GM18519 (cell line): ENCODE data around the gene PTPRM.
A peak's percentile ranks its signal among the peaks of the same experiment; 100 is the strongest.

ENCODE experiments used
- ATAC-seq: cut with Tn5 transposase; IDR thresholded peaks from one replicate; pipeline ENCODE4 v1.9.1; 2021; ENCODE audit warnings: mild to moderate bottlenecking, moderate library complexity; ENCODE audit not compliant: unreplicated experiment, low FRiP score

PTPRM gene

GRCh38 chr18:8389391-8390340 lies 822.5 kb downstream of the PTPRM start:
- peak; percentile 69 for ATAC-seq

GRCh38 chr18:8391068-8391467 lies 824.0 kb downstream of the PTPRM start:
- ATAC-seq, result no peak

GRCh38 chr18:8396254-8396653 lies 829.1 kb downstream of the PTPRM start:
- no peak for ATAC-seq

- no peak for ATAC-seq
These were observed 829.9 kb downstream of the PTPRM start for GRCh38 chr18:8397034-8397433.

DNA sequence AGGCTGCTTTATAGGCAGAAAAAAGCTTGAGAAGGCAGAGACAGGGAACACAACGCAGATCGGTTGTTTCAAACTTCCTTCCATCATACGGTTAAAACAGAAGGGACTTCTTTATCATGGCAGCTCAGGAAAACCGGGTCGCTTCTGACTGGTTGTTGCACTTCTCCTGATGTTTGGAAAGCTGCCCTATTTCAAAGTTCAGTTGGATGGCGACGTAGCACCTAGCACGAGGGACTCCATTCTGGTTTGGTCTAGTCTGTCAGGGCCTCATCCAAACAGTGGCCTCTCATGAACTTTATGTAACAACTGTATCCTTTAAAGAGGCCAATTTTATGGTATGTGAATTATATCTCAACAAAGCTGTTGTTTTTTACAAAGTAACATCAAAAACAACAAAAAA lies 832.0 kb downstream of the PTPRM start:
- ATAC-seq, result no peak

DNA sequence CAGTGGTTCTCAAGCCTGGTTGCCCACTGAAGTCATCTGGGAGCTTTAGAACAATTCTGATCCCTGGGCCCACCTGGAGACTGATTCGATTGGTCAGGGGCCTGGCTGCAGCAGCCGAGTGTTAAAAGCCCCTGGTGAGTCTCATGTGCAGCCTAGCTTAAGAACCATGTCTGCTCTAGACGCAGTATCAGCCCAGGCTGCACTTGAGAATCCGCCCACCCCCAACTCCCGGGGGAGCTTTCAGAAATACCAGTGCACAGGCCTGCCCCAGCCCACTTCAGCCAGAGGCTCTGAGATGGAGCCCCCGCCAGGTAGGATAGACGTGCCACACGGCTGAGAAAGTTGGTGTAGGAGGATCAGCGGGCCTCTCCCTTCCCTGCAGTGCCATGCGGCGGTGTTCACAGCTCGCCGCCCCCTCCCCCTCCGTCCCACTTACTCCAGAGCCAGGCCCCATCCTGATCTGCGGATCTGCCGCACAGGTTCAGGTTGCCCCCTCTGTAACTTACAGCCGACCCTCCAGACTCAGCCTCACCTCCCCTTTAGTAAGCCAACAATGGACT lies 833.2 kb downstream of the PTPRM start:
- no peak for ATAC-seq

DNA sequence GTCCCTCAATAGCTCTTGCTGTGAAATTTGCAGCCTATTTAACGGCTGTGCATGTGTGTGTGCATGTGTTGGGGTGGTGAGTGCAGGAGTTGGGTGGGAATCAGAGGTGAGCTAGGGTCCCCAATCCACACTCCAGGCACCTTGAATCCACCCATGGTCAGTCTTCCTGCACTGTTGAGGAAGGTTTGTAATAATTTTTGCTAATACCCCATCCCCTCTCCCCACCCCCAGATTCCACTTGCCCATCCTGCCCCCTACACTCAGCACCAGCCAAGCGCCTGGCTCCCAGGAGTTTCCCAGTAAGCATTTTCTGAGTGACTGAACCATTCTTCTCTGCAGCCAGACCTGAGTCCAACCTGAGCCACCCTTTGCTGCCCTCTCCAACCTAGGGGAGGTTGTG lies 833.7 kb downstream of the PTPRM start:
- ATAC-seq, result no peak

DNA sequence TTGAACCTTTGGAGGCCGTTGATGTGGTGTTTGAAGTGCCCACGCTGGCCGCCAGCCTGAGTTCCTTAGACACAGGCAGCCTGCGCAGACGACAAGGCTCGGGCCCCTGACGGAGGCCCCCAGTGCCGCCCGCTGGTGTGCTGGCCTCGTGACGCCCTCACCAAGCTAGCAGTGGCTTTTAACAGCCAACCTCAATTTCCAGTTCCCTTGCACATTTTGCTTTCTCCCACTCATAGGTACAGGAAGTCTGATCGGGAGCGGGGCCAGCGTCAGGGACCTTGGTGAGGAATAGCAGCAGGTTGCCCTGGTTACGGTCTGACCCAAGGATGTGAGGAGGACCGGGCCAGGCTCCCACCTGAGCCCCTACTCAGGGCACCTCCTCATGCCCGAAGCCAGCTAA lies 834.5 kb downstream of the PTPRM start:
- no peak for ATAC-seq

DNA sequence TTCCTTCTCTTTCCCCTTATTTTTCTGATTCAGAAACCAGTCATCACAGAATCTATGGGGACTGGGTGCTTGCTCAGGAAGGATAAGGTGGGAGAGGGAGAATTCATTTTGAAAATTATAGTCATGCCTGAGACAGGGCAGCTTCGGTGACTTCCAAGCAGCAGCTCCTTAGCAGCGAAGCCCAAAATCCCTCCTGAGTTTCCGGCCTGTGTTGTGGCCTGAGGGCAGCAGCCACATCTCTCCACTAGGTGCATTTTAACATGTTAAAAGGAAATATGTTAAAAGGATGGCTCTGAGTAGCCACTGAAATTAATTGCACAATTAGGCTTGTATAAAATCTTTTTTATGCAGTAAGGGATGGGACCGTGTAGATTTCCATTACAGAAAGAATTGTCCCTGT lies 835.1 kb downstream of the PTPRM start:
- ATAC-seq, result no peak

- ATAC-seq, result no peak
These were observed 836.6 kb downstream of the PTPRM start for GRCh38 chr18:8403713-8404112.

DNA sequence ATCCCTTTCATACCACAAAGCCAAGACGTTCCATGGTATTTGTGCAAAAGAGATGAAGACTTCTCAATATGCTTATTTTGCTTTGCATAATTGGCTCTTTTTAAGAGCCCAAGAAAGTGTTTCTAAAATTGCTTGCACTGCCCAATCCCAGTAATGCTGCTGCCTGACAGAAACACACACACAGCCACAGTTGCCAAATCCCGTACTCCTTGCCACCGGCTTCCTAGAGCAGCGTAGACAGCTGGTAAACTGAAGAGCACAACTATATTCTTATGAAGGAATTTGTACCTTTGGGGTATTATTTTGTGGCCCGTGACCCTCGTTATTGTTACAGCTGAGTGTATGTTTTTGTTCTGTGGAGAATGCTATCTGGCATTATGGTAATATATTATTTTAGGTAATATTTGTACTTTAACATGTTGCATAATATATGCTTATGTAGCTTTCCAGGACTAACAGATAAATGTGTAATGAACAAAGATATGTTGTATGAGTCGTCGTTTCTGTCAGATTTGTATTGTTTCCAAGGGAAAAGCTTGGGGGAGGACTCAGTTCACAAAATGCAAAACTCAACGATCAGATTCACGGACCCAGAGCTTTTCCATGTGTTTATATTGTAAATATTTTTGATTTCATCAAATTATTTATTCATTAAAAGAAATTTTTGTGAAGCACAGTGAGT lies 839.2 kb downstream of the PTPRM start:
- ATAC-seq, result no peak

GRCh38 chr18:8406868-8407250 lies 839.7 kb downstream of the PTPRM start:
- ATAC-seq, result no peak

- ATAC-seq, result no peak
These were observed 842.0 kb downstream of the PTPRM start for GRCh38 chr18:8409151-8409550.

DNA sequence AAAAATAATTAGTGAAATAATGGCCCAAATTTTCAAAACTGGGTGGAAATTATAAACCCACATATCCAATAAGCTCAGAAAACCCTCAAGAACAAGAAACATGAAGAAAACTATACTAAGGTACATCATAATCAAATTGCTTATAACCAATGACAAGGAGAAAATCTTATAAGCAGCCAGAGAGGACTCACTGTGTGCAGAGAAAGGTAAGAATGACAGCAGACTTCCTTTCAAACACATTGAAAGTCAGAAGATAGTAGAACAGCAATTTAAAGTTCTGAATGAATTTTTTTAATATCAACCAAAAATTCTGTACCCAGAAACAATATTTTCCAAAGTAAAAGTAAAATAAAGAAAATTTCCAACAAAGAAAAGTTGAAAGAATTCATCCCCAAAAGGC lies 844.4 kb downstream of the PTPRM start:
- ATAC-seq, result no peak

GRCh38 chr18:8412117-8412516 lies 845.0 kb downstream of the PTPRM start:
- no peak for ATAC-seq

DNA sequence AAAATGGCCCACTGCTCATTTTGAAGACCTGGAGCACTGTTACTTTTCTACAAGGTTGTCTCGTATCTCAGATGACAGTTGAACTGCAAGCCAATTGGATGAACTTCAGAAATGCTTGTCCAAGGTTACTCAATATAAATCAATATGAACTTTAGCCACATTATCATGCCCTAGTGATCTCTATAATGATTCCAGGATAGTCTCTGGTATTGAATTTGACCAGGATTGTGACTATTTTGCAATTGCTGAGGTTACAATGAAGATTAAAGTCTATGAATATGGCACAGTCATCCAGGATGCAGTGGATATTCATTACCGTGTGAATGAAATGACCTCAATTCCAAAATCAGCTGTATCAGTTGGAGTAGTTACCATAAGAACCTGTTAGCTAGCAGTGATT lies 846.1 kb downstream of the PTPRM start:
- ATAC-seq, result no peak

DNA sequence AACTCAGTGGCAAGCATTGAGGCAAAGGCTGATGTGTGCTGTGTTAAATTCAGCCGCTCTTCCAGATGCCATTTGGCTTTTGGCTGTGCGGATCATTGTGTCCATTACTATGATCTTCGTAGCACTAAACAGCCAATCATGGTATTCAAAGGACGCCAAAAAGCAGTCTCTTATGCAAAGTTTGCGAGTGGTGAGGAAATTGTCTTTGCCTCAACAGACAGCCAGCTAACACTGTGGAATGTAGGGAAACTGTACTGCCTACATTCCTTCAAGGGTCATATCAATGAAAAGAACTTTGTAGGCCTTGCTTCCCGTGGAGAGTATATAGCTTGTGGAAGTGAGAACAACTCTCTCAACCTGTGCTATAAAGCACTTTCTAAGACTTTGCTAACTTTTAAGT lies 846.6 kb downstream of the PTPRM start:
- no peak for ATAC-seq

- ATAC-seq, result no peak
These were observed 849.3 kb downstream of the PTPRM start for GRCh38 chr18:8416212-8417019.

- ATAC-seq, result no peak
These were observed 855.3 kb downstream of the PTPRM start for GRCh38 chr18:8422391-8422790.

- ATAC-seq, result no peak
These were observed 856.0 kb downstream of the PTPRM start for GRCh38 chr18:8423051-8423557.

DNA sequence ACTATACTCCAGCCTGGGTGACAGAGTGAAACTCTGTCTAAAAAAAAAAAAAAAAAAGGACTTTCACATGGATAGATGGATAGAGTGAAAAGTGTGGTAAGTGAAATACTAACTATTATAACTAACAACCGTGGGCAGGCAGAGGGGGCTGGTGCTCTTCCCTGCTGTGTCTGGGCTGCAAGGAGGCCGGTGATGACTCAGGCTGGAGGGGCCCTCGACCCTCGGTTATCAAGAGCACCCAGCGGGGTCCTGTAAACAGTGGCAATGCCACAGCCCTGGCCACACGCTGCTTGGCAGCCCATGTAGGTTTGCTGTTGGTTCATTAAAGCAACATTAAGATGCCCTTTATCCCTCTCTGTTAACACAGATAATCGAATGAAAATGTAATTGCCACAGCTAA lies 857.4 kb downstream of the PTPRM start:
- no peak for ATAC-seq
